ENCODE measurements around the gene PXN.
A peak's percentile ranks its signal among the peaks of the same experiment; 100 is the strongest.

Gene PXN

GRCh38 chr12:120229487-120230325 lies 35.8 kb downstream of the PXN start:
- TF ChIP-seq CTCF (conservative IDR thresholded peaks at IDR 0.05): no peak
- peak overlapping the region; percentile 88 for H3K27ac ChIP-seq

DNA sequence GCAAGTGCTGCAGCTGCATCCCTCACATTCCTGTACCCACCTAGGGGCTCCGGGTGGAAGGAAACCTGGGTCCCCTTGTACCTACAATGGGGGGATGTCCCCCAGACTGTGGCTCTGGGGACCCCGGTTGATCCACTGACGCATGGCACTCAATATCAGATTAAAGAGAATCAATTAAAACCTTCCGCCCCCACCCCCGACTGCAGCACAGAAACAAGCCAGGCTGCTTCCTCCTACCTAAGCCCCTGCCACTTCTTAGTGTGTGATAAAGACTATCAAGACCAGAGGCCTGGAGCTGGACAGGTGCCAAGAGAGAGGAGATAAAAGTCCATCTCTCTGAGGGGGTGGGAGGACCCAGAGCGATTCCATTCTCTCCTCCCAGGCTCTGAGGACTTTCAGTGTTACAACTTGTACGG lies 36.5 kb downstream of the PXN start:
- H3K27ac ChIP-seq: peak overlapping the region; percentile 88
- no peak for TF ChIP-seq CTCF (conservative IDR thresholded peaks at IDR 0.05)

GRCh38 chr12:120228291-120229070 lies 37.0 kb downstream of the PXN start:
- peak; percentile 98 for TF ChIP-seq CTCF (conservative IDR thresholded peaks at IDR 0.05)
- peak overlapping the region; percentile 88 for H3K27ac ChIP-seq

DNA sequence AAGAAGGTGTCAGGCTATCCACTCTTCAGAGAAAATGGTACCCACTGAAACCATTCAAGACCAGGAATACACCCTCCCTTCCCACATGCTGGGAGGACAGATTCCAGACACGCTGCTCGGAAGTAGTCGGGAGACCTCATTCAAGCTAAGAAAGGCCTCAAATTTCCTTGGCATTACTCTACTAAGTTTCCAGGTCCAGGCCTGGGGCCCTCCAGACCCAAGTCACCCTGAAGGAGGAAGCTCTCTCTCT lies 37.6 kb downstream of the PXN start:
- H3K27ac ChIP-seq: peak overlapping the region; percentile 88
- TF ChIP-seq CTCF (conservative IDR thresholded peaks at IDR 0.05): no peak

DNA sequence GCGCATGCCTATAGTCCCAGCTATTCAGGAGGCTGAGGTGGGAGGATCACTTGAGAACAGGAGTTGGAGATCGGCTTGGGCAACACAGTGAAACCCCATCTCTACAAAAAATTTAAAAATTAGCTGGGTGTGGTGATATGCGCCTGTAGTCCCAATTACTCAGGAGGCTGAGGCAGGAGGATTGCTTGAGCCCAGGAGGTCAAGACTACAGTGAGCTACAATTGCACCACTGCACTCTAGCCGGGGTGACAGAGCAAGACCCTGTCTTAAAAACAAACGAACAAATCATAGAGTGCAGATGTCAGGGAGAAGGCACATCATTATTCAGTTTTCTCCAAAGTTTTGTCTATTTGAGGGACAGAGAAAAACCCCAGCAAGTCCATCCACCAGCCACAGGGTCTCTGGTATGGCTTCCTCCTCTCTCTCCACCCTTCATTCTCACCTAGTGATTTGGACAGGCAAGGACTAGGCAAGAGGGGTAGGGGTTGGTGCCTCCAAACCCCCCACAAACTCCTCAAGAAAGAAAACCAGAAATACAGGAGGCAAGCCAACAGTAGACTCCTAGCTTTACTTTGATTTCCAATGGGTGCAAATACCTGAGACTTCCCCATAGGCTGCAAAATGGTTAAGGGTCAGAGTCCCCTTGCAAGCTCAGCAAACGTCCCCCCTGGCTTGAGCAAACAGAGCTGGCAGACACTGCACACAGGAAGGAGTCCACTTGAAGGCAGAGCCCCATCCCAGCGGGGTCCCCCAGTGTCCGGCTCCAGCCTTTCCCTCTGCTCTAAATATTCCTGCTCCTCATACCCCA lies 38.1 kb downstream of the PXN start:
- H3K27ac ChIP-seq: peak overlapping the region; percentile 88
- no peak for TF ChIP-seq CTCF (conservative IDR thresholded peaks at IDR 0.05)

- no peak for TF ChIP-seq CTCF (conservative IDR thresholded peaks at IDR 0.05)
- H3K27ac ChIP-seq: no peak overlapping the region
These were observed 39.5 kb downstream of the PXN start for GRCh38 chr12:120225852-120226640.
